Adrenal gland (tissue), 5 donors: Measurements from ENCODE around the gene C19orf25.

Experiments
- CTCF ChIP-seq, 6 experiments: fragments of 450-650 bp in 4 of 6; fragments of 200-600 bp in 2 of 6; sonication (generic) in 1 of 6; IDR thresholded peaks; 1 replicate in 5 of 6; 2 replicates in 1 of 6; pipeline versions ENCODE4 v1.5.1 to v1.8.0; 2016 to 2021; ENCODE audit warnings: antibody characterized with exemption in 6 of 6, mild to moderate bottlenecking in 2 of 6, moderate library complexity in 1 of 6
- POLR2A ChIP-seq, 2 donors: fragments of 450-650 bp; IDR thresholded peaks; one replicate each; pipeline ENCODE4 v1.6.1; 2017; ENCODE audit warnings: antibody characterized with exemption in 2 of 2, mild to moderate bottlenecking in 2 of 2, moderate library complexity in 1 of 2
- donor health status: DM: no; HTN: no; CAD: no.

GRCh38 chr19:1465191-1466016 lies 13.6 kb downstream of the C19orf25 start:
- peak in 5 of 6 experiments; percentile 19 to 48 (median 36) for TF ChIP-seq CTCF (IDR thresholded peaks at IDR 0.05)
- no peak for TF ChIP-seq POLR2A (IDR thresholded peaks at IDR 0.05)
